Epithelial cell of esophagus (primary cell): ENCODE results near the gene TRIM32.
"Not testable (repeated sequence)": the region's sequence is repeated elsewhere in the genome, so short reads cannot be mapped to it uniquely, and the experiment has no call there.

Experiments used
- DNase-seq: peaks from one replicate; pipeline ENCODE4 v3.0.0; 2010; ENCODE audit warnings: low read depth
- H3K4me3 ChIP-seq: 2 replicates; pipeline ENCODE4 v1.5.1; 2011; ENCODE audit warnings: mild to moderate bottlenecking, low read length, control low read depth
- TF ChIP-seq, protein P1 (sequence below): IDR thresholded peaks from 2 replicates; pipeline ENCODE4 v1.5.1; 2011; ENCODE audit warnings: low read depth, mild to moderate bottlenecking, low read length, control low read depth, inconsistent platforms; ENCODE audit not compliant: insufficient read depth; ENCODE audit errors: missing control alignments

TRIM32 gene

GRCh38 chr9:116688806-116689485, 1.8 kb downstream of the TRIM32 start:
- H3K4me3 ChIP-seq = no peak overlapping the region
- TF ChIP-seq, protein P1, sequence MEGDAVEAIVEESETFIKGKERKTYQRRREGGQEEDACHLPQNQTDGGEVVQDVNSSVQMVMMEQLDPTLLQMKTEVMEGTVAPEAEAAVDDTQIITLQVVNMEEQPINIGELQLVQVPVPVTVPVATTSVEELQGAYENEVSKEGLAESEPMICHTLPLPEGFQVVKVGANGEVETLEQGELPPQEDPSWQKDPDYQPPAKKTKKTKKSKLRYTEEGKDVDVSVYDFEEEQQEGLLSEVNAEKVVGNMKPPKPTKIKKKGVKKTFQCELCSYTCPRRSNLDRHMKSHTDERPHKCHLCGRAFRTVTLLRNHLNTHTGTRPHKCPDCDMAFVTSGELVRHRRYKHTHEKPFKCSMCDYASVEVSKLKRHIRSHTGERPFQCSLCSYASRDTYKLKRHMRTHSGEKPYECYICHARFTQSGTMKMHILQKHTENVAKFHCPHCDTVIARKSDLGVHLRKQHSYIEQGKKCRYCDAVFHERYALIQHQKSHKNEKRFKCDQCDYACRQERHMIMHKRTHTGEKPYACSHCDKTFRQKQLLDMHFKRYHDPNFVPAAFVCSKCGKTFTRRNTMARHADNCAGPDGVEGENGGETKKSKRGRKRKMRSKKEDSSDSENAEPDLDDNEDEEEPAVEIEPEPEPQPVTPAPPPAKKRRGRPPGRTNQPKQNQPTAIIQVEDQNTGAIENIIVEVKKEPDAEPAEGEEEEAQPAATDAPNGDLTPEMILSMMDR = no peak
- DNase-seq = no peak

DNA sequence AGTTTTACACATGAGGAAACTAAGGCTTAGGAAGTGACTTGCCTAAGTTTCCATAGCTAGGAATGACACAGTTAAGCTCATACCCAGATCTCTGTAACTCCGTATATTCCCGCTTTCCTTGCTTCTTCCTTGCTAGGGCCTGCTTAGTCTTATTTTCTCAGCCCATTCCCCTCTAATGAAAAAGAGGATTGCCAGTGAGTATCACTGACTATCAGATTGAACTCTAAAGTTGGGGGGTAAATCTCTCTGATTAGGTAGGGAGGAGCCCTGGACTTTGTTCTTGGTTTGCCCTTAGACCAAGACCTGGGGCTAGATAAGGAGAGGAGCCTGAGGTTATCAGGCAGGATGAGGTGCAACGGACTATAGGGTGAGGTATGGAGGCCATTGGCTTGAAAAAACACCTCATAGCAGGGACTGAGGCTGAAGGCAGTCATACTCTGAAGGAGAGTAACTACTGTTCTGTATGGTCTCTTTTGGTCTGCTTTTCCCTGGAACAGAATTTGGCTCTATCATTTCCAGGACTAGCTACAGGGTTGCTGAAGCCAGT, 2.5 kb downstream of the TRIM32 start:
- DNase-seq = no peak
- TF ChIP-seq, protein P1 = no peak
- no peak overlapping the region for H3K4me3 ChIP-seq

- H3K4me3 ChIP-seq, DNase-seq: not testable (repeated sequence)
These were observed 3.7 kb downstream of the TRIM32 start for GRCh38 chr9:116690805-116691204.

- no peak overlapping the region for H3K4me3 ChIP-seq
- TF ChIP-seq, protein P1 = no peak
- DNase-seq = no peak
These were observed 4.5 kb downstream of the TRIM32 start for GRCh38 chr9:116691607-116692006.

- no peak for DNase-seq
- no peak overlapping the region for H3K4me3 ChIP-seq
- TF ChIP-seq, protein P1 = no peak
These were observed 5.5 kb downstream of the TRIM32 start for GRCh38 chr9:116692616-116693015.

GRCh38 chr9:116693233-116693731, 6.2 kb downstream of the TRIM32 start:
- TF ChIP-seq, protein P1 = no peak
- peak; percentile 87 for DNase-seq
- no peak overlapping the region for H3K4me3 ChIP-seq

DNA sequence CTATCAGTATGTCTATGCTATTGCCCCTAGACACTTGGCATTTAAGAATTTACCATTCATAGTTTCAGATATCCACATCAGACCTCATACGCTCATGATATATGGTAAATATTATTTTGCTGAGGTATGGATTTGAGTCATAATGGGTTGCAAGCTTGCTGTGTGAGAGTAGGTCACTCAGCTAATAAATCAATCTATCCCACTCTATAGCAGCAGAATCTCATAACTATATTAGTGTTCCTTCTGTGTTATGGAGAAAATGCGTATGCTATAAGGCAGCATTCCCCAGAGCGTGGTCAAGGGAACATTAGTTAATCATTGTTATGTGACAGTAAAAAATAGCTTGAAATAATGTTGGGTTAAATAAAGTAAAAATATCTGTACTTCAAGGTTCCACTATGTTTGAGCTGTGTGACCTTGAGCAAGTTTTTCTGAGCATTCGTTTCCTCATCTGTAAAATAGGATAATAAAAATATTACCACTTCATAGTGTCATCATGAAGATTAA, 7.7 kb downstream of the TRIM32 start:
- H3K4me3 ChIP-seq = no peak overlapping the region
- DNase-seq = no peak
- TF ChIP-seq, protein P1 = no peak
